Measurements from ENCODE around the gene PPDPF. TPM values are rescaled to one million over a fixed set of nuclear protein-coding genes. Genes with fewer than 3 reads are reported as not detected.

Gene PPDPF
- total RNA-seq, 1 experiment from 2014 or later, result 634 TPM

DNA sequence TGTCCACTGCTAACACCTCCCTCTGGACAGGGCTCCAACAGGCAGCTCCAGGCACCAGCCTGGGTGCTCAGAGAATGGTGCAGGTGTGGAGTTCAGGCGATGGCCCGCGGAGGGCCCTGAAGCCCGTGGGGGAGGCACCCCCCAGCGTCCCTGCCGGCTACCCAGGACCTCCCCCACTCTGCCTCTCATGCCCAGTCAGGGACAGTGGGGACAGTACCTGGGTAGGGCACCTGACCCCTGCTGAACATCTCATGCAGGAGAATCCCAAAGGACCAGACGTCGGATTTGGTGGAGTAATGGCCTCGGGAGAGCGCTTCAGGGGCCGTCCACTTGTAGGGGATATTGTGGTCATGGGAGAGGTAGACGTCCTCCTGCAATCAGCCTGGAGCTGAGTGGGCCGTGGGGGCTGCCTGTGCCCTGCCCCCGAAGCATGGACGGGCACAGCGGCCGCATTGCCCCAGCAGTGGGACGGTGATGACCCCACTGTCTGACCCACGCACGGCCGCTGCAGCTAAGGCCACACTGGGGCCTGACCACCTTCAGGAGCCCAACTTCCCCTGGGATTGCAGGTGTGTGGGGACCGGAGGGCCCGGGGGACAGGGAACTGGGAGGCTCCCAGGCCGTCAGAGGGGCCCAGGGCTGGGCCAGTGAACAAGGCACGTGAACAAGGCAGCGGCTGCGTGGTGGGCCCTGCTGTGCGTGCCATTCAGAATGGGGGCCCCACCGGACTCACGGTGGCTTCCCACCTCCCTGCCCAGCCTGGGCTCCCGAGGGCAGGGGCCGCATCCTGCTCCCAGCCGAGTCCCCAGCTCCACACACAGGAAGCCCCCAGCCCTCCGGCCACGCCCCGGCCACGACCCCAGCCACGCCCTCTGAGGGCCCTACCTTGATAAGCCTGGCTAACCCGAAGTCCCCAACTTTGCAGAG lies 9.6 kb downstream of the PPDPF start:
- H3K27me3 Mint-ChIP-seq (ENCODE audit: insufficient read depth, unreplicated experiment), result no peaks in the 10 kb centered on the region
- no peak for DNase-seq
- Histone ChIP-seq H3K36me3 (ENCODE audit: control insufficient read depth, insufficient read depth, low read length) (no peaks in the 10 kb centered on the region), H3K4me1 (peaks cover 27% of the 10 kb centered on the region), H3K9me3 (no peaks in the 10 kb centered on the region), H3K4me3 (ENCODE audit: low read depth, low read length) (no peak overlapping the region), H3K27me3 (replicated peaks; ENCODE audit: control insufficient read depth, insufficient read depth, low read length) (no peaks in the 10 kb centered on the region)
- H3K9me3 Mint-ChIP-seq (ENCODE audit: unreplicated experiment), result no peaks in the 10 kb centered on the region
- POLR2A ChIA-PET, result interaction anchor here (0.5 to 2.5 kb wide), 4 partner anchors 10 to 335 kb away, joined by 3 to 21 read pairs (median 3); partner anchors contain the start of genes PPDPF and TPD52L2
- no peak overlapping the region for H3K27ac Mint-ChIP-seq (ENCODE audit: unreplicated experiment)
- TF ChIP-seq, protein P1, sequence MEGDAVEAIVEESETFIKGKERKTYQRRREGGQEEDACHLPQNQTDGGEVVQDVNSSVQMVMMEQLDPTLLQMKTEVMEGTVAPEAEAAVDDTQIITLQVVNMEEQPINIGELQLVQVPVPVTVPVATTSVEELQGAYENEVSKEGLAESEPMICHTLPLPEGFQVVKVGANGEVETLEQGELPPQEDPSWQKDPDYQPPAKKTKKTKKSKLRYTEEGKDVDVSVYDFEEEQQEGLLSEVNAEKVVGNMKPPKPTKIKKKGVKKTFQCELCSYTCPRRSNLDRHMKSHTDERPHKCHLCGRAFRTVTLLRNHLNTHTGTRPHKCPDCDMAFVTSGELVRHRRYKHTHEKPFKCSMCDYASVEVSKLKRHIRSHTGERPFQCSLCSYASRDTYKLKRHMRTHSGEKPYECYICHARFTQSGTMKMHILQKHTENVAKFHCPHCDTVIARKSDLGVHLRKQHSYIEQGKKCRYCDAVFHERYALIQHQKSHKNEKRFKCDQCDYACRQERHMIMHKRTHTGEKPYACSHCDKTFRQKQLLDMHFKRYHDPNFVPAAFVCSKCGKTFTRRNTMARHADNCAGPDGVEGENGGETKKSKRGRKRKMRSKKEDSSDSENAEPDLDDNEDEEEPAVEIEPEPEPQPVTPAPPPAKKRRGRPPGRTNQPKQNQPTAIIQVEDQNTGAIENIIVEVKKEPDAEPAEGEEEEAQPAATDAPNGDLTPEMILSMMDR (IDR thresholded peaks at IDR 0.05; ENCODE audit: insufficient read depth in 1 of 2, low read depth in 1 of 2, low read length in 1 of 2, severe bottlenecking in 1 of 2, unreplicated experiment in 1 of 2), result no peak
- peaks cover 42% of the 10 kb centered on the region for H3K36me3 Mint-ChIP-seq (ENCODE audit: insufficient read depth, unreplicated experiment)
- no peak overlapping the region for H3K4me3 Mint-ChIP-seq (ENCODE audit: unreplicated experiment)
- CTCF ChIA-PET, result interaction anchor here (0.6 to 2.5 kb wide), 5 partner anchors 8 to 450 kb away, joined by 3 to 7 read pairs (median 4); partner anchors contain the start of genes PPDPF, PTK6 and SAMD10
- BruUV-seq (replicated peaks), result no TSS peak
- H3K4me1 Mint-ChIP-seq (ENCODE audit: low read depth, unreplicated experiment), result no peaks in the 10 kb centered on the region
- intact Hi-C loops (cut with micrococcal nuclease; ENCODE audit: unreplicated experiment), result no loop called here

DNA sequence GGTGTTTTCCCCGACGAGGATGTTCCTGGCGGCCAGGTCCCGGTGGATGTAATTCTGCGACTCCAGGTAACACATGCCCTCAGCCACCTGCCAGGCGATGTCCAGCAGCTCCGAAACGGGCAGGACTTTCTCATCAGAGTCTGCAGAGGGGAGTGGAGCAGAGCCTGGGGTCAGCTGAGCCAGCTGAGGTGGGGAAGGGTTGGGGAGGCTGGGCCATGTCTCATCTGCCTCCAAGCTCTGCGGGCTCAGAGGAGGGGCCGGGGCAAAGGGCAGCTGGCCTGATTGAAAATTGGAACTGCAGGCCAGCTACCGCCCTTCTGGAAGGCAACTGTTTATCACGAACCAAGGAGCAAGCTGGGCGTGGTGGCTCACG lies 10.2 kb downstream of the PPDPF start:
- TF ChIP-seq, protein P1 (IDR thresholded peaks at IDR 0.05; ENCODE audit: insufficient read depth in 1 of 2, low read depth in 1 of 2, low read length in 1 of 2, severe bottlenecking in 1 of 2, unreplicated experiment in 1 of 2), result no peak
- intact Hi-C loops (cut with micrococcal nuclease; ENCODE audit: unreplicated experiment), result no loop called here
- H3K4me1 ChIP-seq, result peaks cover 30% of the 10 kb centered on the region
- H3K27me3 ChIP-seq (replicated peaks; ENCODE audit: control insufficient read depth, insufficient read depth, low read length), result no peaks in the 10 kb centered on the region
- no TSS peak for BruUV-seq (replicated peaks)
- no peak overlapping the region for H3K4me3 Mint-ChIP-seq (ENCODE audit: unreplicated experiment)
- ChIA-PET POLR2A (interaction anchor here (0.5 to 2.5 kb wide), 2 partner anchors 10 to 50 kb away, joined by 3 to 21 read pairs; partner anchors contain the start of gene PPDPF), CTCF (interaction anchor here (0.5 to 2.5 kb wide), 5 partner anchors 10 to 548 kb away, joined by 3 to 7 read pairs (median 3); partner anchors contain the start of genes PPDPF, RGS19 and SAMD10)
- no peaks in the 10 kb centered on the region for H3K9me3 ChIP-seq
- H3K4me3 ChIP-seq (ENCODE audit: low read depth, low read length), result no peak overlapping the region
- no peaks in the 10 kb centered on the region for H3K4me1 Mint-ChIP-seq (ENCODE audit: low read depth, unreplicated experiment)
- no peak overlapping the region for H3K27ac Mint-ChIP-seq (ENCODE audit: unreplicated experiment)
- H3K36me3 Mint-ChIP-seq (ENCODE audit: insufficient read depth, unreplicated experiment), result peaks cover 36% of the 10 kb centered on the region
- H3K27me3 Mint-ChIP-seq (ENCODE audit: insufficient read depth, unreplicated experiment), result no peaks in the 10 kb centered on the region
- no peaks in the 10 kb centered on the region for H3K36me3 ChIP-seq (ENCODE audit: control insufficient read depth, insufficient read depth, low read length)
- peak in 1 of 2 experiments; percentile 69 for DNase-seq
- no peaks in the 10 kb centered on the region for H3K9me3 Mint-ChIP-seq (ENCODE audit: unreplicated experiment)

DNA sequence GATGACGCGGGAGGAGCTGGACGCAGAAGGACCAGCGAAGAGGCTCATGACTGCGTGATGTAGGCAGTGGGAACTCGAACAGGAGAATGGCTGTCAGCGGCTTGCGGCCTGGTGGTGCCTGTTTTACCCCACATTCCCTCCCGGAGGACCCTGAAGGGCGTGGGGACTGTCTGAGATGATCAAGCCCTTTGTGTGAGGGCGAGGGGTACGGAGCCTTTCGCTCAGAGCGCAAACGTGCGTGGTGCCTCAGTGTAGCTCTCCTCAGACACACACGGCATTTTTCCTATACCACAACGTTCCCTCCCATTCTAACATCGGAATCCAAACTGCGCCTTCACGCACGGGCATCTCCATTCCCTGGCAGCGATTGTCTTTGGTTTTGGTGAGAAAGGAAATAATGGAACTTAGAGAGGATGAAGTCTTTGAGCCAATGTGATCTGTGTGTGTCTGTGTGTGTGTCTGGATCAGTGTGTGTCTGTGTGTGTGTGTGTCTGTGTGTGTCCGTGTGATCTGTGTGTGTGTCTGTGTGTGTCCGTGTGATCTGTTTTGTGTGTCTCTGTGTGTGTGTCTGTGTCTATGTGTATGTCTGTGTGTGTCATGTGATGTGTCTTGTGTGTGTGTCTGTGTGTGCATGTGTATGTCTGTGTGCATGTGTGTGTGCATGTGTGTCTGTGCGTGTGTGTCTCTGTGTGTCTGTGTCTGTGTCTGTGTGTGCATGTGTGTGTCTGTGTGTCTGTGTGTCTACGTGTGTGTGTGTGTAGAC lies 11.3 kb downstream of the PPDPF start:
- Mint-ChIP-seq H3K4me3 (ENCODE audit: unreplicated experiment) (no peak overlapping the region), H3K36me3 (ENCODE audit: insufficient read depth, unreplicated experiment) (peaks cover 26% of the 10 kb centered on the region), H3K27me3 (ENCODE audit: insufficient read depth, unreplicated experiment) (no peaks in the 10 kb centered on the region), H3K4me1 (ENCODE audit: low read depth, unreplicated experiment) (no peaks in the 10 kb centered on the region), H3K27ac (ENCODE audit: unreplicated experiment) (no peak overlapping the region), H3K9me3 (ENCODE audit: unreplicated experiment) (no peaks in the 10 kb centered on the region)
- BruUV-seq (replicated peaks), result no TSS peak
- no peak overlapping the region for H3K4me3 ChIP-seq (ENCODE audit: low read depth, low read length)
- H3K36me3 ChIP-seq (ENCODE audit: control insufficient read depth, insufficient read depth, low read length), result no peaks in the 10 kb centered on the region
- H3K9me3 ChIP-seq, result no peaks in the 10 kb centered on the region
- TF ChIP-seq, protein P1 (IDR thresholded peaks at IDR 0.05; ENCODE audit: insufficient read depth in 1 of 2, low read depth in 1 of 2, low read length in 1 of 2, severe bottlenecking in 1 of 2, unreplicated experiment in 1 of 2), result no peak
- CTCF ChIA-PET, result interaction anchor here (1.5 kb wide), 1 partner anchor 11 kb away, joined by 6 read pairs; the partner anchor contains the start of gene PPDPF
- DNase-seq, result no peak
- intact Hi-C loops (cut with micrococcal nuclease; ENCODE audit: unreplicated experiment), result no loop called here
- H3K4me1 ChIP-seq, result peaks cover 30% of the 10 kb centered on the region
- POLR2A ChIA-PET, result interaction anchor here (0.6 to 2.5 kb wide), 2 partner anchors 12 to 66 kb away, joined by 3 to 21 read pairs; partner anchors contain the start of gene PPDPF
- H3K27me3 ChIP-seq (replicated peaks; ENCODE audit: control insufficient read depth, insufficient read depth, low read length), result no peaks in the 10 kb centered on the region
